Measurements from ENCODE around the gene TMEM255B.
"Not testable (repeated sequence)": the region's sequence is repeated elsewhere in the genome, so short reads cannot be mapped to it uniquely, and the experiment has no call there.

Gene TMEM255B

GRCh38 chr13:113789167-113789566 is 30.1 kb downstream of the TMEM255B start:
- peak; percentile 26 for DNase-seq

- DNase-seq, result not testable (repeated sequence)
Measured at GRCh38 chr13:113789931-113790330, 30.9 kb downstream of the TMEM255B start.

GRCh38 chr13:113791226-113791625 is 32.2 kb downstream of the TMEM255B start:
- DNase-seq, result peak; percentile 31

- DNase-seq, result peak; percentile 12
Measured at GRCh38 chr13:113791761-113792160, 32.7 kb downstream of the TMEM255B start.

GRCh38 chr13:113792236-113792770 is 33.3 kb downstream of the TMEM255B start:
- peak; percentile 20 for DNase-seq

- DNase-seq, result no peak
Measured at GRCh38 chr13:113792886-113793717, 34.1 kb downstream of the TMEM255B start.

- DNase-seq, result peak; percentile 28
Measured at GRCh38 chr13:113793718-113794085, 34.7 kb downstream of the TMEM255B start.

- DNase-seq, result peak; percentile 19
Measured at GRCh38 chr13:113794086-113794485, 35.1 kb downstream of the TMEM255B start.

GRCh38 chr13:113794764-113795173 is 35.7 kb downstream of the TMEM255B start:
- DNase-seq, result peak; percentile 28

GRCh38 chr13:113795362-113795761 is 36.3 kb downstream of the TMEM255B start:
- not testable (repeated sequence) for DNase-seq

- peak; percentile 10 for DNase-seq
Measured at GRCh38 chr13:113796211-113796963, 37.4 kb downstream of the TMEM255B start.

- peak; percentile 32 for DNase-seq
Measured at GRCh38 chr13:113796964-113797676, 38.1 kb downstream of the TMEM255B start.

GRCh38 chr13:113798200-113798811 is 39.3 kb downstream of the TMEM255B start:
- DNase-seq, result no peak

GRCh38 chr13:113800576-113800926 is 41.5 kb downstream of the TMEM255B start:
- DNase-seq, result no peak

GRCh38 chr13:113801289-113801961 is 42.4 kb downstream of the TMEM255B start:
- DNase-seq, result no peak

- peak; percentile 87 for DNase-seq
Measured at GRCh38 chr13:113802090-113802531, 43.1 kb downstream of the TMEM255B start.

GRCh38 chr13:113802761-113803160 is 43.7 kb downstream of the TMEM255B start:
- DNase-seq, result no peak

GRCh38 chr13:113803409-113804016 is 44.5 kb downstream of the TMEM255B start:
- no peak for DNase-seq

- no peak for DNase-seq
Measured at GRCh38 chr13:113804017-113804702, 45.1 kb downstream of the TMEM255B start.

GRCh38 chr13:113804703-113805430 is 45.8 kb downstream of the TMEM255B start:
- no peak for DNase-seq

Data from right forelimb (tissue), 1 donor.